ENCODE data around the gene PCNX4.

Gene PCNX4

GRCh38 chr14:60106339-60106738, 14.6 kb downstream of the PCNX4 start:
- no peak for DNase-seq

GRCh38 chr14:60107477-60107876, 15.8 kb downstream of the PCNX4 start:
- DNase-seq: no peak

- DNase-seq: no peak
Measured at GRCh38 chr14:60111732-60112131, 20.0 kb downstream of the PCNX4 start.

- DNase-seq: no peak
Measured at GRCh38 chr14:60114881-60115280, 23.2 kb downstream of the PCNX4 start.

- DNase-seq: no peak
Measured at GRCh38 chr14:60116181-60116580, 24.5 kb downstream of the PCNX4 start.

- no peak for DNase-seq
Measured at GRCh38 chr14:60125918-60126317, 34.2 kb downstream of the PCNX4 start.

GRCh38 chr14:60133487-60133886, 41.8 kb downstream of the PCNX4 start:
- no peak for DNase-seq

- no peak for DNase-seq
Measured at GRCh38 chr14:60134702-60135101, 43.0 kb downstream of the PCNX4 start.

GRCh38 chr14:60151715-60152114, 60.0 kb downstream of the PCNX4 start:
- DNase-seq: no peak

- DNase-seq: no peak
Measured at GRCh38 chr14:60153991-60154390, 62.3 kb downstream of the PCNX4 start.

- DNase-seq: no peak
Measured at GRCh38 chr14:60154671-60155070, 62.9 kb downstream of the PCNX4 start.

GRCh38 chr14:60160422-60160821, 68.7 kb downstream of the PCNX4 start:
- no peak for DNase-seq

GRCh38 chr14:60161196-60162107, 69.7 kb downstream of the PCNX4 start:
- DNase-seq: peak; percentile 37

- DNase-seq: peak; percentile 7
Measured at GRCh38 chr14:60163693-60164092, 72.0 kb downstream of the PCNX4 start.

GRCh38 chr14:60164404-60164711, 72.6 kb downstream of the PCNX4 start:
- DNase-seq: no peak

- peak; percentile 75 for DNase-seq
Measured at GRCh38 chr14:60164712-60165546, 73.2 kb downstream of the PCNX4 start, which contains the start of gene DHRS7. Gene DHRS7 (minus strand): TSS chr14:60165398. CDS start chr14:60165309, 89 bp downstream.

- DNase-seq: no peak
Measured at GRCh38 chr14:60165547-60165876, 73.8 kb downstream of the PCNX4 start.

GRCh38 chr14:60166142-60166541, 74.4 kb downstream of the PCNX4 start:
- DNase-seq: no peak

- no peak for DNase-seq
Measured at GRCh38 chr14:60169722-60170121, 78.0 kb downstream of the PCNX4 start.

GRCh38 chr14:60170948-60171347, 79.2 kb downstream of the PCNX4 start:
- DNase-seq: no peak

GRCh38 chr14:60171690-60172089, 80.0 kb downstream of the PCNX4 start:
- no peak for DNase-seq

GRCh38 chr14:60174352-60175254, 82.9 kb downstream of the PCNX4 start:
- no peak for DNase-seq
